ENCODE results near the gene OS9.

OS9 gene

DNA sequence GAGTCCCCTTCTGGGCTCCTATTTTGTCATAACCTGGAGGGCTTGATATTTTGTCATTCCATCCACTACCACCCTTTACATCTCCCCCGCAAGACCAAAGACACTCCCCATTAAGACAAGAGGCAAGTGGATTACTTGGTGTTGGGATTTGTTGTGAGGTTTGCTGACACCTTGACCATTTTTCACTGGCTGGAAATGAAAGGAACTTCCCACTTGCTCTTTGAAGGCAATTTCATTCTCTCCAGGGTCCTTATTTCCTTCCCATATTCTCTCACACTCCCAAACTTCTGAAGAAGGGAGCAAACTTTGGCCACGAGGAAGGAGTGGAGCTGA is 29.7 kb downstream of the OS9 start:
- Histone ChIP-seq H3K4me1 (ENCODE audit: insufficient read depth, low read length) (peaks cover 4% of the 10 kb centered on the region; the same call in 1 of the 2 replicates), H3K36me3 (ENCODE audit: insufficient read depth, low read length) (no peaks in the 10 kb centered on the region), H3K9me3 (ENCODE audit: control insufficient read depth, insufficient read depth, low read length) (no peaks in the 10 kb centered on the region), H3K9ac (ENCODE audit: low read depth, low read length) (no peak overlapping the region)

DNA sequence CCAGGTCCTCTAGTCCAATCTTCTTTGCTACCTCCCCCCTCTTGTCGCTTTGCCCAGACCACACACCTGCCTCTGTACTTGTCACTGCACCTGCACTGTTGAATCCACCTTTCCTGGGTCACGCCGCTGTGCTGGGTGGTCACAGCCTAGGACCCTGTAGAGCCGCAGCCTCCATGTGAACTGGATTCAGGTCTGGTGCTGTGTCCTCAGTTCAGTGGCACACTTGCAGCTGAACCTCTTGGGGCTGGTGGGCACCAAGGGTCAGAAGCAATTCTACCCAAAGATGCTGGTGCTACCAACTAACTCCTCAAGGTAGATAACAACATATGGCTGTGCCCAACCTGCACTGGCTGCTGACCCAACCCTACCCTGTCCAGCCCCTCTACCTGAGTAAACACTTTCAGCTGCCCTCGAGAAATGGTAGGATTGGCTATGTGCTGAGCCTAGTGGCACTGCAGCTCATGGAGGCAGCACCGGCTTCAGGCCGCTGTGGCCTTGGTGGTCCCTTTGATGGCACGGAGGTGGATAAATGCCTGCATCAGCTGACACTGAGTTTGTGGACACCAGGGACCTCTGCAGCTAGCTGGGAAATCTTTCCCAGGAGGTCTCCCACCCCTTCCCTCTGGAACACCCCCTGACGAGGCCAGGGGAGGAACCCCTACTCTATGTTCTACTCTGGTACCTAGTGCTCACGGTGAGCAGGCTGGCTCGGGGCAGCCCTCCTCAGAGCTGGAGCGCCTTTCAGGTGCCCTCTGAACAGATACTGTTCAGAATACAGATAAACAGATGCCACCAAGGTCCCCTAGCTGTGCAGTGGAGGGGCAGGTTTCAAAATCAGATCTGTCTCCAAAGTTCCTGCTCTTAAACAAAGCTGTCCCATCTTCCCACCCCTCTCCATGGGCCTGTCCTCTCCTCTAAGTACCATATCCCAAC is 30.3 kb downstream of the OS9 start:
- Histone ChIP-seq H3K36me3 (ENCODE audit: insufficient read depth, low read length) (no peaks in the 10 kb centered on the region), H3K9me3 (ENCODE audit: control insufficient read depth, insufficient read depth, low read length) (no peaks in the 10 kb centered on the region), H3K4me1 (ENCODE audit: insufficient read depth, low read length) (peaks cover 4% of the 10 kb centered on the region; the same call in 1 of the 2 replicates), H3K9ac (ENCODE audit: low read depth, low read length) (no peak overlapping the region)

DNA sequence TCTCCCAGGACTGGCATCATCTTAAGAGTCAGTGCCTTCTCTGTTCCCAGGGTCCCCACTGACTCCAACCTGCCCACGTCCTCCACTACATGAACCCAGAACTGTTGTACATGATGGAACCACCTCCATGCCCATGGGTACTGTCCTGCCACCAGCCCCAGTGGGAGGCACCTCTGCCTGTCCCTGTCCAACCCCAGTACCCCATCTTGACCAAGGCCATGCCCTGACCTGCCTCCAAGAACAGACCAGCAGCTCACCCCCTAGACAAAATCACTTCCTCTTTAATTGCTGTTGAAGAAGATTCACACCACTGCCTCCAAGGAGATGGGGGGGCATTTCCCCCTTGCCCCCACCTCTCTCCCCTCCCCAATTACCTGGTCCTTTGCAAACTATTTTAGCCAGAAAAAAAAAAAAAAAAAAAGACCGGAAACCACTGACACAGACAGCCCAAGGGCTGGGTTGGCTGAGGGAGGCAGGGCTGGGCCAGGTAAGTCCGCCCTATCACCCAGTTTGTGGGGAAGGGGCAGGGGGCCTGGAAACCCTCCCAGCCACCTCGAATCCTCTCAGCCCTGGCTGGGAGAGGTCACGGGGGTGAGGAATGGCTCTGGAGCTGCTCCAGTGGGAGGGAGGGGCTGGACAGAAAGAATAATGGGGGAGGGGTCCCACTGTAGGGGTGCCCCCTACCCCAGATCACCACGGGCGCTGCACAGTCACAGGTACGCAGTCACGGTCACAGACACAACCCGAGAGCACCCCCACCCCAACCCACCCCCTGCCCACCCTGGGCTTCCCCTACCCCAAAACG is 31.2 kb downstream of the OS9 start:
- H3K36me3 ChIP-seq (ENCODE audit: insufficient read depth, low read length) = no peaks in the 10 kb centered on the region
- peaks cover 4% of the 10 kb centered on the region; the same call in 1 of the 2 replicates for H3K4me1 ChIP-seq (ENCODE audit: insufficient read depth, low read length)
- H3K9ac ChIP-seq (ENCODE audit: low read depth, low read length) = peak overlapping the region; percentile 23; the same call in 1 of the 2 replicates
- no peaks in the 10 kb centered on the region for H3K9me3 ChIP-seq (ENCODE audit: control insufficient read depth, insufficient read depth, low read length)

DNA sequence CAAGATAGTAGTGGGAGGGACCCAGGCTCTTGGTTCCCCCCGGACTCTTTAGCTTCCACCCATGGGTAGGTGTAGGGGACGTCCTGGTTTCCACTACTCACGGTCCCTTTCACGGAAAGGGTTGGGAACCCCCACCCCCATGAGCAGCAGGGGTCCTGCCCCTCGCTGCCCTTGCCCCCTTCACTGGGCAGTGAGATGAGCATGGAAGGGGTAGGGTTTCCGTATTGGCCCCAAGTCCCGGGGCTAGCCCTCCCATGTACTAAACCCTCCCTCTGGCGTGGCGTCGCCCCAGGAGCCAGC is 31.9 kb downstream of the OS9 start:
- no peaks in the 10 kb centered on the region for H3K9me3 ChIP-seq (ENCODE audit: control insufficient read depth, insufficient read depth, low read length)
- no peaks in the 10 kb centered on the region for H3K36me3 ChIP-seq (ENCODE audit: insufficient read depth, low read length)
- H3K9ac ChIP-seq (ENCODE audit: low read depth, low read length) = peak overlapping the region; percentile 63; the same call in 1 of the 2 replicates
- peaks cover 4% of the 10 kb centered on the region; the same call in 1 of the 2 replicates for H3K4me1 ChIP-seq (ENCODE audit: insufficient read depth, low read length)

DNA sequence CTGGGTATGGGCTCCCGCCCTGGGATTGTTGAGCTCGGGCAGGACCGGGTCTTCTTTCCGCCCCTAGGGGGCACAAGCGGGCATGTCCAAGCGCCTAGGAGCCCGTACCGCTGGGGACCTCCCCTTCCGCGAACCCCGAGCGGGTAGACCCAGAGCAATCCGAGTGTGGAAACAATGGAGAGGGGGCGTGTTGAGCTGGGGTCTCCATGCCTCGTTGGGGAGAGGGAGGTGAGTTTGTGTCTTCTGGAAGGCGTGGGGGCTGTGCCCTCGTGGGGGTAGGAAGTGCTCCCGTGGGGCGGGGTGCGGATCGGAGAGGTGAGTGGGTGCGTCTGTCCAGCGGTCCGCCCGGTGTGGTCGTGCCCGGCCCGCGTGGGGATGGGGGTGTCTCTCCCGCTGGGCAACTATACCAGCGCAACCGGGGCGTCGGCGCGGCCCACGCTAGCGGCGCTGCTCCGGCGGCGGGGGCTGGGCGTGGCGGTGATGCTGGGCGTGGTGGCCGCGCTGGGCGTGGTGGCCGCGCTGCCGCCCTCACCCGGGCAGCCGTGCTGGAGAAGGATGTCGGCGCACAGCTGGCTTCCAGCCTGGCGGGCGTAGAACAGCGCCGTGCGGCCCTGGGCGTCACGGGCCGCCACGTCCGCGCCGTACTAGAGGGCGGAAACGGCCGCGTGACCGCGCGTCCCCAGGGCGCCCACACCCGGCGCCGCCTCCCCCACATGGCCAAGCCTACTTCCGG is 32.4 kb downstream of the OS9 start:
- peak overlapping the region; percentile 63; the same call in 1 of the 2 replicates for H3K9ac ChIP-seq (ENCODE audit: low read depth, low read length)
- H3K9me3 ChIP-seq (ENCODE audit: control insufficient read depth, insufficient read depth, low read length) = no peaks in the 10 kb centered on the region
- H3K36me3 ChIP-seq (ENCODE audit: insufficient read depth, low read length) = no peaks in the 10 kb centered on the region
- peaks cover 4% of the 10 kb centered on the region; the same call in 1 of the 2 replicates for H3K4me1 ChIP-seq (ENCODE audit: insufficient read depth, low read length)

DNA sequence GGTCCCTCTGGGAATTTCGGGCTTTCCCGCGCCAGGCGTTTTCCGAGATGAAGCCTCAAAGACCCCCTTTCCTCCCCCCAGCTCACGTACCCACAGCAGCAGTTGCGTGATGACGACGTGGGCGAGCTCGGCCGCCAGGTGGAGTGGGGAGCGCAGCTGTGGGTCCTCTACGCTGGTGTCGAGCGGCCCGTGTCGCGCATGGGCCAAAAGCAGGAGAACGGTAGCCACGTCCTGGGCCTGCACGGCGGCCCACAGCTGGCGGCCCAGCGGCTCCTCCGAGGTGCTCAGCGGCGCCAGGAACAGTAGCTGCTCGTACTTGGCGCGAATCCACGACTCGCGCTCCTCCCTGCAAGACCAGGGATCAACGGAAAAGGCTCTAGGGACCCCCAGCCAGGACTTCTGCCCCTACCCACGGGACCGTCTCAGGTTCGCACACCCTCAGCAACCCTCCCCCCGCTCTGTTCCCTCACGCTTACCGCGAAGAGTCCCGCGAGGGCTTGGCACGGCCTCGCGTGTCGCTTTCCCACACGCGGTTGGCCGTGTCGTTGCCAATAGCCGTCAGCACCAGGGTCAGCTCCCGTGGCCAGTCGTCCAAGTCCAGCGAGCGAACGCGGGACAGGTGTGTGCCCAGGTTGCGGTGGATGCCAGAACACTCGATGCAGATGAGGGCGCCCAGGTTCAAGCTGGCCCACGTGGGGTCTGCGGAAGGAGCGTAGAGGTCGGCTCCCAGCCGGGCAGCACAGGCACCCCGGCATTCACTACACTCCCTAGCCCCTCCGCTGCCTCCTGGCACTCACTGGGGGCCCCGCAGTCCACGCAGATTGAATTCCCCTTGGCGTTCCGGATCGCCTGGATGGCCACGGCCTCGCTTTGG is 33.2 kb downstream of the OS9 start:
- Histone ChIP-seq H3K36me3 (ENCODE audit: insufficient read depth, low read length) (no peaks in the 10 kb centered on the region), H3K9me3 (ENCODE audit: control insufficient read depth, insufficient read depth, low read length) (no peaks in the 10 kb centered on the region), H3K4me1 (ENCODE audit: insufficient read depth, low read length) (peaks cover 4% of the 10 kb centered on the region; the same call in 1 of the 2 replicates), H3K9ac (ENCODE audit: low read depth, low read length) (peak overlapping the region; percentile 63; the same call in 1 of the 2 replicates)

DNA sequence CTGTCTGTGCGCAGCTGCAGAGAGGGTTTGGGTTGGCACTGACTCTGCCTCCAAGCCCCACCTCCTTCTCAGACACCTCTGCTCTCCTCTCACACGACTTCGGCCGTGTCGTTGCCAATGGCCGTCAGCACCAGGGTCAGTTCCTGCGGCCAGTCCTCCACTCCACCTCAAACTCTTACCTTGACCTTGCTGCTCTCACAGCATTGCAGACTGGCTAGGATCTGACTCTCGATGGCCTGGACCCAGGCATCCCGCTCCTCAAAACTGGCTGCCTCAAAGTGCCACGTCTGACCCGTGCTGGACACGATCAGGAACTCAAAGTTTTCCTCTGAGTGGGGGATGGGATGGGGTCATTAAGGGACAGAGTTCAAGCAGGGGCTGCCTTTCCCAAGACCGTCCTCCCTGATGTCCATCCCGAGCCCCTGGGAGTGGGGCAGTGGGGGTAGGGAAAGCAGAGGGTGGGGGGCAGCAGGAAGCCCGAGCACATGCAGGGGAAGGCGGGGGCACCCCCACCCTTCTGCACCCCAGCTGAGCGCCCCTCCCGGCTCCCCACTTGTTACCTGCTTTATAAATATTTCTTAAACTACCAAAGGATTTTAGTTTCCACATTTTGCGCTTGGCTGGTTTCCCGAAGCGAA is 33.9 kb downstream of the OS9 start:
- no peak overlapping the region for H3K9ac ChIP-seq (ENCODE audit: low read depth, low read length)
- peaks cover 4% of the 10 kb centered on the region; the same call in 1 of the 2 replicates for H3K4me1 ChIP-seq (ENCODE audit: insufficient read depth, low read length)
- H3K36me3 ChIP-seq (ENCODE audit: insufficient read depth, low read length) = no peaks in the 10 kb centered on the region
- H3K9me3 ChIP-seq (ENCODE audit: control insufficient read depth, insufficient read depth, low read length) = no peaks in the 10 kb centered on the region

DNA sequence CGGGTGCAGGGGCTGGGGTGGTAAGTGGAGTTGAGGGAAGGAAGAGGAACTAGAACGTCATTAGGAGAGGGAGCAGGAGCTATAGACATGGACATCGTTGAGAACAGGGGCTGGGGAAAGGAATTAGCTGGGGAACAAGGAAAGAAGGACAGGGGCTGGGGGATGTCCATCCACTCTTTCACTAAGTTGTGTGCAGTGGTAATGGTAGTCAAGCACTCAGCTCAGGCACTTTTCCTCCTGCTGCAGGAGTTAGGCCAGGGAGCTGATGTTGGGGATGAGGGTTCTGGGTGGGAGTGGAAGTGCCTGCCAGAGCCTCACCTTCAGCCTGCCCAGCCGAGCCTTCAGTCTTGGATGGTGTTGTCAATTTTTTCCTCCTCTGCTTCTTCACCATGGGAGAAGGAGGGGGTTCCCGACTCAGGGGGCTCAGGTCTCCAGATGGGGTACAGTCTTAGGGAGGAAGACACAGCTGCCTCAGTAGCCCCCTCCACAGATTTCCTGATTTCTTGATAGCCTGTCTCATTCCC is 35.5 kb downstream of the OS9 start:
- H3K36me3 ChIP-seq (ENCODE audit: insufficient read depth, low read length) = no peaks in the 10 kb centered on the region
- no peaks in the 10 kb centered on the region for H3K9me3 ChIP-seq (ENCODE audit: control insufficient read depth, insufficient read depth, low read length)
- H3K4me1 ChIP-seq (ENCODE audit: insufficient read depth, low read length) = no peaks in the 10 kb centered on the region
- H3K9ac ChIP-seq (ENCODE audit: low read depth, low read length) = no peak overlapping the region

DNA sequence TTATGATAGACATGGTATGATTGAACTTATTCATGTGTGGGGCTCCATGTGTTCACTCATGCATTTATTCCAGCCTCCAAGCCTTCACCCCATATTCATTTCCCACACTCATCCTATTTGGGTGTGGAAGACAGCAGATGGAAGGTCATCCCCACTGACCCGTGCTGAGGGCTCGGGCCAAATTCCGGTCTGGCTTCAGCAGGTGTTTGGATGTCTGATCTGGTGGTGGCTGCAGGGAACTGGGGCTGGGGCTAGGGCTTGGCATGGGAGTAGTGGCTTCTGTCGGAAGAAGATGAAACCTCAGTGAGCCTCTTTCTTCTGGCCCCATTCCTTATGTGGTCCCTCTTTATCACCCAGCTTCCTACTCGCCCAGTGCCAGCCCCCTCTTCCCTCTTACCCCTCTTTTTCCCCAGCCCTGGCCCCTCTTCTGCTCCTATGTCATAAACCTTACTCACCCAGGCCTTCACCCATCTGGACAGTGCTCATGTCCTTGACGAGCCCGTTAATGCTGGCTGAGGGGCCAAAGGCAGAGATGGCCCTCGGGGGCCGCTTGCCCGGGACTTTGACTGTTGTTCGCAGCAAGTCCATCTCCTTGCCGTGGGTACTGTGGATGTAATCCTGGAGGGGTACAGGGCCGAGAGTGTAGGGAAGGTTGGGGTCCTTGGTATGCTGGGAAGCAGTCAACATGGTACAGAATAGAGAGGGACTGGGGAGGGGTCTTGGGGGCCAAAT is 36.6 kb downstream of the OS9 start:
- Histone ChIP-seq H3K4me1 (ENCODE audit: insufficient read depth, low read length) (peaks cover 5% of the 10 kb centered on the region; the same call in 1 of the 2 replicates), H3K9ac (ENCODE audit: low read depth, low read length) (no peak overlapping the region), H3K36me3 (ENCODE audit: insufficient read depth, low read length) (no peaks in the 10 kb centered on the region), H3K9me3 (ENCODE audit: control insufficient read depth, insufficient read depth, low read length) (no peaks in the 10 kb centered on the region)

DNA sequence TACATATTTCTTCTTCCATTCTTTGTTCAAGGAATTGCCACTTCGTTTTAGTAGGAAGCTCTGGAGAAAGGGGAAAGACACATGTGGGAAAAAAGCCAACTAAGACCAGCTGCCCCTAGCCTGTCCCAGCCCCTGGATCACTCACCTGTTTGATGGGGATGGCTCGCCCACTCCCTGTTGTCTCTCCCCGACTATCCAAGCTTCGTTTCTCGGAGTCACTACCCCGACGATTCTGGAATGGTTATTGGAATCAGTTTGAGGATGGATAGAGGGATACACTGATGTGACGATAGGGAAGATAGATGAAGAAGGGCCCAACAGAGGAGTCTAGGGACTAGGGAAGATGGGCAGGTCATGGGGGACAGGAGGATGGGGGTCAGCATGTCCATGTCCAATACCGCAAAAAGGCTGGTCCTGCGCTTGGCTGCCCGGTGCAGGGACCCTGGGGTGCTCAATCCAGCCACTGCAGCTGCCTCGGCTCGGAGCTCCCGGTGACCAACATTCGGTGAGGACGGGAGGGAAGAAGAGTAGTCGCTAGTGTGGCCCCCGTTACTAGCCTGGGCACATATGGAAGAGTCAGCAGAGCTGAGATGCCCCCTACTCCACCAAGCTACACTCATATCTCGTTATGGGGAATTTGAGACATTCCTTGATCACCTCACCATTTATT is 37.6 kb downstream of the OS9 start:
- Histone ChIP-seq H3K4me1 (ENCODE audit: insufficient read depth, low read length) (peaks cover 6% of the 10 kb centered on the region), H3K36me3 (ENCODE audit: insufficient read depth, low read length) (no peaks in the 10 kb centered on the region), H3K9ac (ENCODE audit: low read depth, low read length) (no peak overlapping the region), H3K9me3 (ENCODE audit: control insufficient read depth, insufficient read depth, low read length) (no peaks in the 10 kb centered on the region)

DNA sequence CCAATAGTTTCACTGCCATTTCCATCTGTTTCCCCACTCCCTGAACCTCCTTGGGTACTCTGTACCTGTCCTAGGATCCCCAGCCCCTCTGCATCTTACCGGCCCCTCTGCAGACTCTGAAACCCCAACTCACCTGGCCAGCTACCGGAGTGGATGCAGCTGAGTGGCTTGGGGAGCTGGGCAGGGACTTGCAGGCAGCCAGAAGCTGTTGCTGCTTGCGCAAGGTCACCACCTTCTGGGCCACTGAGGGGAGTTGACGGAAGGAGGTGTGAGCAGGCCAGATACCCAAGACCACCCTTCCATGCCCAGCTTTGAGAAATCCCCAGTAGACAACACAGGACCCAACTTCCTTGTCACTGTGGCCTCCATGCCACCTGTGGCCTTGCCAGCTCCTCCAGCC is 38.3 kb downstream of the OS9 start:
- Histone ChIP-seq H3K9me3 (ENCODE audit: control insufficient read depth, insufficient read depth, low read length) (no peaks in the 10 kb centered on the region), H3K4me1 (ENCODE audit: insufficient read depth, low read length) (peaks cover 9% of the 10 kb centered on the region), H3K9ac (ENCODE audit: low read depth, low read length) (no peak overlapping the region), H3K36me3 (ENCODE audit: insufficient read depth, low read length) (no peaks in the 10 kb centered on the region)
